ENCODE results near the gene SMIM12. TPM values are rescaled to one million over a fixed set of nuclear protein-coding genes. Genes with fewer than 3 reads are reported as not detected.

SMIM12 gene
- total and polyA plus RNA-seq, 2 of the 8 experiments (the other 6 are each of a cell fraction or from before 2014, with no cell fraction given), result 40.9 to 49.2 TPM

DNA sequence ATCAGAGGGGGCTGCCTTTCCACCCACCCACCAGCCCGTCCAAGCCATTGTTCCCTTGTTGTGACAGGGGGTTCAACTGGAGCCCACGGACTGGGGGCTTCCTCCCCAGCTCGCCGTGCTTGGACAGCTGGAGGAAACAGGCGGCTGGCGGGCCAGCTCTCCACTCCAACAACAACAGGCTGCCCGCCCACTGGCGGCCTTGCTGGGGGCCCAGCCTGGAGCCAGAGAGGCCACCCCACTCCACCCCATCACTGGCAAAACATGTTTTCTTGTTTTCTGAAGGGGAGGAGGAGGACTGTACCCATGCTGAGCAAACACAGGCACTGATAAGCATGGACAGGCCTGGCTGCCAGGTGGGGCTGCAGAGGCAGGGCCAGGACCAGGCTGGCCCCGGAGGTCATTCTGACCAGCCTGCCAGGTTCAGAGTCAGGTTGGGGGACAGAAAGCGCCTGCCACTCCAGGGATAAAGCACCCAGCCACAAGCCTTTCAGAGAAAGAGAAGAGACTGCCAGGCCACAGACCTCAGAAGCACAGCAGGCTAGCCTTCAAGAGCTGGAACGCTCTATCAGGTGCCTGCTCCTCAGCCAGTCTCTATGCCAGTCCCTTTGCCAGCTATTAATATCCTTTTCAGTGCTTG lies 34.0 kb downstream of the SMIM12 start (continued):
- no peak for TF ChIP-seq NANOG (IDR thresholded peaks at IDR 0.05; ENCODE audit: insufficient read depth, low read depth, low read length, poor library complexity, severe bottlenecking)
- no peak for TF ChIP-seq POU5F1 (IDR thresholded peaks at IDR 0.05; ENCODE audit: low read depth, low read length)
- no peak for TF ChIP-seq KDM4A (IDR thresholded peaks at IDR 0.05; ENCODE audit: low read depth, low read length, severe bottlenecking)
